GF-D8 (cell line): ENCODE data around the gene LRRC63.
"Not testable (repeated sequence)": the region's sequence is repeated elsewhere in the genome, so short reads cannot be mapped to it uniquely, and the experiment has no call there.

Experiments
- DNase-seq: peaks from one replicate; lab custom pipeline; 2025; lab: John Stamatoyannopoulos, UW

The LRRC63 gene

GRCh38 chr13:46265292-46265691 is 53.6 kb downstream of the LRRC63 start:
- DNase-seq = no peak

GRCh38 chr13:46267166-46267565 is 55.4 kb downstream of the LRRC63 start:
- no peak for DNase-seq

- DNase-seq = no peak
Observed at GRCh38 chr13:46270416-46270815, 58.7 kb downstream of the LRRC63 start.

GRCh38 chr13:46274094-46274698 is 62.5 kb downstream of the LRRC63 start:
- no peak for DNase-seq

GRCh38 chr13:46278474-46278873 is 66.7 kb downstream of the LRRC63 start:
- no peak for DNase-seq

GRCh38 chr13:46281779-46282178 is 70.1 kb downstream of the LRRC63 start:
- DNase-seq = no peak

- DNase-seq = not testable (repeated sequence)
Observed at GRCh38 chr13:46283912-46284824, 72.4 kb downstream of the LRRC63 start.

- DNase-seq = no peak
Observed at GRCh38 chr13:46286972-46287371, 75.2 kb downstream of the LRRC63 start.

- DNase-seq = peak; percentile 56
Observed at GRCh38 chr13:46288570-46289259, 77.0 kb downstream of the LRRC63 start.

GRCh38 chr13:46289260-46289955 is 77.7 kb downstream of the LRRC63 start:
- no peak for DNase-seq

GRCh38 chr13:46290434-46290833 is 78.7 kb downstream of the LRRC63 start:
- no peak for DNase-seq

- no peak for DNase-seq
Observed at GRCh38 chr13:46293436-46293835, 81.7 kb downstream of the LRRC63 start.

- DNase-seq = peak; percentile 100
Observed at GRCh38 chr13:46295491-46296114, 83.9 kb downstream of the LRRC63 start.

- peak; percentile 99 for DNase-seq
Observed at GRCh38 chr13:46296115-46296822, 84.5 kb downstream of the LRRC63 start.

GRCh38 chr13:46296921-46297320 is 85.2 kb downstream of the LRRC63 start:
- peak; percentile 60 for DNase-seq

GRCh38 chr13:46297361-46297811 is 85.7 kb downstream of the LRRC63 start:
- DNase-seq = peak; percentile 75

GRCh38 chr13:46303742-46304385 is 92.1 kb downstream of the LRRC63 start:
- DNase-seq = peak; percentile 34

GRCh38 chr13:46304546-46304945 is 92.8 kb downstream of the LRRC63 start:
- no peak for DNase-seq

GRCh38 chr13:46307554-46307953 is 95.8 kb downstream of the LRRC63 start:
- no peak for DNase-seq

GRCh38 chr13:46310066-46310465 is 98.3 kb downstream of the LRRC63 start:
- DNase-seq = no peak
